ENCODE data around the gene BMPR1B.

The BMPR1B gene

GRCh38 chr4:95186666-95187065 lies 428.9 kb downstream of the BMPR1B start:
- ATAC-seq (replicated peaks), result no peak
- H3K9me3 Mint-ChIP-seq, result no peaks in the 10 kb centered on the region
- DNase-seq, result no peak
- no peak overlapping the region for H3K4me3 Mint-ChIP-seq
- H3K4me1 Mint-ChIP-seq (ENCODE audit: low read depth in 2 of 2), result no peaks in the 10 kb centered on the region
- H3K36me3 Mint-ChIP-seq (ENCODE audit: insufficient read depth), result no peaks in the 10 kb centered on the region
- H3K27ac Mint-ChIP-seq, result no peak overlapping the region
- H3K27me3 Mint-ChIP-seq, result no peaks in the 10 kb centered on the region

DNA sequence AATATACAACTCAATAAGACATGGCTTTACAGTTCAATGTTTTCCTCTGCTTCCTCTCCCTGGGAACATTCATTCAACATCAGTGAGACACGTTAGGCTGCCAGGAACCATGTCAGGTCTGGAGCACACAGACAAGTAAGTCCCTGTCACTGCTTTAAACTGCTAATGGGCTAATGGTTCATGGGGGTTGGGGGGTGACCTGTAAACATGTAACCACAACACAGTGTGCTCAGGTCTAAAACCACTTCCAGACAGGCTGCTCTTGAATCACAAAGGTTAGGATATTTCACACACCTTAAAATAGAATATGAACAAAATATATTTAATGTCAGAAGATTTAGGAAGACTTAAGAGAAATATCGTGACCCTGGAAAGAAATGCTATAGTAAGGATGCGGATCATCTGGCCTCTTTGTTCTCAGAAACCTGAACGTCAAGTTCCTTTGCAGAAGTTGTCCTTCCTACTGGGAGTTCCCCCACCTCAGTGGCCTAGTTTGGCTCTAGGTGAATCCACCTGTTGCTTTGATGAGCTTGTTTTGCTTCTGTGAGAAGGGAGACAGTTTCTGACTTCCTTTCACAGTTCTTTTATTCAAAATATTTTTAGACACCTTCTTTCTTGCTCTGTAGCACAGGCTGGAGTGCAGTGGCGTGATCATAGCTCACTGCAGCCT lies 431.1 kb downstream of the BMPR1B start:
- Mint-ChIP-seq H3K27ac (no peak overlapping the region), H3K27me3 (no peaks in the 10 kb centered on the region), H3K36me3 (ENCODE audit: insufficient read depth) (no peaks in the 10 kb centered on the region), H3K4me3 (no peak overlapping the region), H3K4me1 (ENCODE audit: low read depth in 2 of 2) (peaks cover 0 to 3% of the 10 kb centered on the region in 2 donors), H3K9me3 (peaks cover 2 to 6% of the 10 kb centered on the region in 2 donors)
- DNase-seq (no peak), ATAC-seq (replicated peaks) (peak; percentile 46)

- H3K27me3 Mint-ChIP-seq, result no peaks in the 10 kb centered on the region
- H3K9me3 Mint-ChIP-seq, result peaks cover 6% of the 10 kb centered on the region in 2 donors
- peaks cover 0 to 5% of the 10 kb centered on the region in 2 donors for H3K4me1 Mint-ChIP-seq (ENCODE audit: low read depth in 2 of 2)
- H3K4me3 Mint-ChIP-seq, result no peak overlapping the region
- DNase-seq, result no peak
- H3K27ac Mint-ChIP-seq, result no peak overlapping the region
- H3K36me3 Mint-ChIP-seq (ENCODE audit: insufficient read depth), result no peaks in the 10 kb centered on the region
- no peak for ATAC-seq (replicated peaks)
Observed at GRCh38 chr4:95190751-95191436, 433.1 kb downstream of the BMPR1B start.

- no peak for ATAC-seq (replicated peaks)
- DNase-seq, result no peak
- Mint-ChIP-seq H3K36me3 (ENCODE audit: insufficient read depth) (no peaks in the 10 kb centered on the region), H3K27me3 (no peaks in the 10 kb centered on the region), H3K27ac (no peak overlapping the region), H3K9me3 (peaks cover 6% of the 10 kb centered on the region in 2 donors), H3K4me1 (ENCODE audit: low read depth in 2 of 2) (peaks cover 0 to 5% of the 10 kb centered on the region in 2 donors), H3K4me3 (no peak overlapping the region)
Observed at GRCh38 chr4:95191537-95191936, 433.8 kb downstream of the BMPR1B start.

- no peak overlapping the region for H3K4me3 Mint-ChIP-seq
- DNase-seq (no peak), ATAC-seq (replicated peaks) (no peak)
- peaks cover 0 to 5% of the 10 kb centered on the region in 2 donors for H3K4me1 Mint-ChIP-seq (ENCODE audit: low read depth in 2 of 2)
- H3K27me3 Mint-ChIP-seq, result no peaks in the 10 kb centered on the region
- H3K27ac Mint-ChIP-seq, result no peak overlapping the region
- peaks cover 6 to 7% of the 10 kb centered on the region in 2 donors for H3K9me3 Mint-ChIP-seq
- H3K36me3 Mint-ChIP-seq (ENCODE audit: insufficient read depth), result no peaks in the 10 kb centered on the region
Observed at GRCh38 chr4:95193391-95194224, 435.9 kb downstream of the BMPR1B start.

GRCh38 chr4:95197353-95197752 lies 439.6 kb downstream of the BMPR1B start:
- Mint-ChIP-seq H3K4me3 (no peak overlapping the region), H3K4me1 (ENCODE audit: low read depth in 2 of 2) (peaks cover 0 to 3% of the 10 kb centered on the region in 2 donors), H3K9me3 (peaks cover 8 to 11% of the 10 kb centered on the region in 2 donors), H3K36me3 (ENCODE audit: insufficient read depth) (no peaks in the 10 kb centered on the region), H3K27me3 (no peaks in the 10 kb centered on the region), H3K27ac (no peak overlapping the region)
- DNase-seq (no peak), ATAC-seq (replicated peaks) (no peak)

- ATAC-seq (replicated peaks), result no peak
- H3K27ac Mint-ChIP-seq, result no peak overlapping the region
- H3K27me3 Mint-ChIP-seq, result no peaks in the 10 kb centered on the region
- DNase-seq, result no peak
- no peaks in the 10 kb centered on the region for H3K36me3 Mint-ChIP-seq (ENCODE audit: insufficient read depth)
- H3K9me3 Mint-ChIP-seq, result peaks cover 3 to 7% of the 10 kb centered on the region in 2 donors
- H3K4me3 Mint-ChIP-seq, result no peak overlapping the region
- peaks cover 0 to under 1% of the 10 kb centered on the region in 2 donors for H3K4me1 Mint-ChIP-seq (ENCODE audit: low read depth in 2 of 2)
Observed at GRCh38 chr4:95198961-95199360, 441.2 kb downstream of the BMPR1B start.

DNA sequence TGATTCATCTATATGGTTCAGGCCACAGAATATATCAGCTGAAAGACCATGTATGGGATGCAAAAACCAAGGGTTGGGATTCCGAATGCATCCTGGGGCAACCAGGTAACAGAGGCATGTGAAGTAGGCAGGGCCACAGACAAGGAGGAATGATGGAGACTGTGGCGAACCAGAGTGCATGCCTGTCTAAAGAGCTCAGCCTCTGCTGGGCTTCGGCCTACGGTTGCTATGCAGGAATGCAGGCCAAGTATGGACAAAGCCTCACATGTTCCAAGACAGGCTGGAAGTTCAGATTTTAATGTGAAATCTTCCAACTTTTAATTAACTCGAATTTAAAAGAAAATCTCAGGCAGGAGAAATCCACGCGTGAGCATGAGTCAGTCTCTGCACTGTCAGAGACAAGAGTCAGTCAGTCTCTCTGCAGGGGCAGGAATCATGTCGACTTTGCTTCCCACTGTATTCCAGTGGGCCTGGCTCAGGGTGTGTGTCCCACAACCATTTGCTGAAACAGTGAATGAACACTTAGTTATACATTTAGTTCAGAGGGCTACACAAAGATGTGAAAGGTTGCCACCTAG lies 446.6 kb downstream of the BMPR1B start:
- no peak for DNase-seq
- Mint-ChIP-seq H3K4me1 (ENCODE audit: low read depth in 2 of 2) (no peaks in the 10 kb centered on the region), H3K9me3 (peaks cover 0 to 5% of the 10 kb centered on the region in 2 donors), H3K27ac (no peak overlapping the region), H3K27me3 (no peaks in the 10 kb centered on the region), H3K4me3 (no peak overlapping the region), H3K36me3 (ENCODE audit: insufficient read depth) (no peaks in the 10 kb centered on the region)
- no peak for ATAC-seq (replicated peaks)

GRCh38 chr4:95204873-95205272 lies 447.1 kb downstream of the BMPR1B start:
- Mint-ChIP-seq H3K27ac (no peak overlapping the region), H3K9me3 (peaks cover 0 to 7% of the 10 kb centered on the region in 2 donors), H3K4me1 (ENCODE audit: low read depth in 2 of 2) (no peaks in the 10 kb centered on the region), H3K36me3 (ENCODE audit: insufficient read depth) (no peaks in the 10 kb centered on the region), H3K4me3 (no peak overlapping the region), H3K27me3 (no peaks in the 10 kb centered on the region)
- ATAC-seq (replicated peaks) (no peak), DNase-seq (no peak)

Measured in effector memory CD8-positive, alpha-beta T cell (primary cell).